WTC11 (cell line): ENCODE results near the gene RTBDN. TPM values are rescaled to one million over a fixed set of nuclear protein-coding genes. Genes with fewer than 3 reads are reported as not detected.
A peak's percentile ranks its signal among the peaks of the same experiment; 100 is the strongest.

Source experiments
- ATAC-seq: fragments of 200-7000 bp; cut with Tn5 transposase; 2 replicates; pipeline ENCODE4 v1.10.0; 2021; ENCODE audit warnings: mild to moderate bottlenecking, moderate library complexity
- CTCF ChIA-PET: fragments of 300-600 bp; sonication (Branson Sonifier 250); formaldehyde crosslinking; loops from one replicate; lab custom pipeline; 2021; ENCODE audit warnings: antibody characterized with exemption; lab: Charles Lee
- POLR2A ChIA-PET: fragments of 350-600 bp; sonication (Branson Sonifier 250); formaldehyde crosslinking; loops from one replicate; lab custom pipeline; 2021; ENCODE audit warnings: antibody characterized with exemption; lab: Charles Lee
- DNase-seq: peaks from one replicate; pipeline ENCODE4 v3.0.0; 2021; ENCODE audit warnings: low spot score
- H3K27ac Mint-ChIP-seq: 2 replicates; pipeline ENCODE4 v1.8.0; 2021; ENCODE audit warnings: mixed read lengths
- H3K27me3 Mint-ChIP-seq: 2 replicates; pipeline ENCODE4 v1.8.0; 2021; ENCODE audit warnings: low read depth, mild to moderate bottlenecking, moderate library complexity, mixed read lengths
- H3K36me3 Mint-ChIP-seq: 2 replicates; pipeline ENCODE4 v1.8.0; 2021; ENCODE audit warnings: mixed read lengths
- H3K4me1 Mint-ChIP-seq: 2 replicates; pipeline ENCODE4 v1.8.0; 2022; ENCODE audit warnings: mixed read lengths
- H3K4me3 Mint-ChIP-seq: 2 replicates; pipeline ENCODE4 v1.8.0; 2021; ENCODE audit warnings: mild to moderate bottlenecking, moderate library complexity, mixed read lengths
- H3K9me3 Mint-ChIP-seq: 2 replicates; pipeline ENCODE4 v1.8.0; 2021; ENCODE audit warnings: mixed read lengths
- ATF2 ChIP-seq: sonication (generic); formaldehyde crosslinking; IDR thresholded peaks from 2 replicates; pipeline ENCODE4 v1.8.1; 2022; ENCODE audit warnings: low read depth, missing genetic modification reagents, borderline replicate concordance
- CBFB ChIP-seq: sonication (generic); formaldehyde crosslinking; IDR thresholded peaks from 2 replicates; pipeline ENCODE4 v1.8.1; 2022; ENCODE audit warnings: mild to moderate bottlenecking, low read depth, missing genetic modification reagents
- ELF4 ChIP-seq: sonication (generic); formaldehyde crosslinking; IDR thresholded peaks from 2 replicates; pipeline ENCODE4 v1.8.1; 2022; ENCODE audit warnings: low read depth, mild to moderate bottlenecking, moderate library complexity, missing genetic modification reagents
- FOXK1 ChIP-seq: sonication (generic); formaldehyde crosslinking; IDR thresholded peaks from 2 replicates; pipeline ENCODE4 v1.8.0; 2022; ENCODE audit warnings: mild to moderate bottlenecking, moderate library complexity, missing genetic modification reagents
- JUN ChIP-seq: sonication (generic); formaldehyde crosslinking; IDR thresholded peaks from 2 replicates; pipeline ENCODE4 v1.8.0; 2023; ENCODE audit warnings: mild to moderate bottlenecking, missing genetic modification reagents
- MLX ChIP-seq: sonication (generic); formaldehyde crosslinking; IDR thresholded peaks from 2 replicates; pipeline ENCODE4 v1.8.1; 2023; ENCODE audit warnings: mild to moderate bottlenecking, missing genetic modification reagents, moderate library complexity
- NFYB ChIP-seq: sonication (generic); formaldehyde crosslinking; conservative IDR thresholded peaks from 2 replicates; pipeline ENCODE4 v1.8.0; 2022; ENCODE audit warnings: low read depth, missing genetic modification reagents
- NR3C1 ChIP-seq: sonication (generic); formaldehyde crosslinking; conservative IDR thresholded peaks from 2 replicates; pipeline ENCODE4 v1.8.1; 2023; ENCODE audit warnings: low read depth, mild to moderate bottlenecking, missing genetic modification reagents
- OVOL2 ChIP-seq: fragments of 250-450 bp; sonication (Bioruptor Pico); IDR thresholded peaks from 2 replicates; pipeline ENCODE4 v1.9.0; 2021; ENCODE audit warnings: mild to moderate bottlenecking, borderline replicate concordance
- PRDM15 ChIP-seq: sonication (generic); formaldehyde crosslinking; IDR thresholded peaks from 2 replicates; pipeline ENCODE4 v1.8.0; 2022; ENCODE audit warnings: missing genetic modification reagents
- TCF7 ChIP-seq: sonication (generic); formaldehyde crosslinking; IDR thresholded peaks from 2 replicates; pipeline ENCODE4 v1.8.0; 2022; ENCODE audit warnings: mild to moderate bottlenecking, low read depth, missing genetic modification reagents, moderate library complexity
- USF1 ChIP-seq: sonication (generic); formaldehyde crosslinking; IDR thresholded peaks from 2 replicates; pipeline ENCODE4 v1.8.0; 2022; ENCODE audit warnings: mild to moderate bottlenecking, missing genetic modification reagents
- ZNF512 ChIP-seq: sonication (generic); formaldehyde crosslinking; IDR thresholded peaks from 2 replicates; pipeline ENCODE4 v1.8.1; 2022; ENCODE audit warnings: missing genetic modification reagents, borderline replicate concordance
- total RNA-seq: library from RNA; stranded (reverse); gene quantifications from 3 replicates; pipeline ENCODE4 v1.2.3, GENCODE V29; 2021

RTBDN gene
- total RNA-seq, 1 experiment from 2014 or later, result 2.4 TPM

- Mint-ChIP-seq H3K36me3 (peaks cover 46% of the 10 kb centered on the region), H3K27ac (no peak overlapping the region), H3K4me3 (no peak overlapping the region), H3K4me1 (peaks cover 5% of the 10 kb centered on the region), H3K27me3 (peaks cover 30% of the 10 kb centered on the region), H3K9me3 (peaks cover 8% of the 10 kb centered on the region)
- ChIA-PET POLR2A (interaction anchor here (0.9 to 3.1 kb wide), 2 partner anchors 10 to 14 kb away, joined by 3 to 18 read pairs; partner anchors contain the start of gene DNASE2), CTCF (interaction anchor here (0.6 to 2.5 kb wide), 6 partner anchors 14 to 113 kb away, joined by 3 to 42 read pairs (median 6); no protein-coding TSS in a partner anchor)
- DNase-seq, result no peak
- TF ChIP-seq NR3C1 (CRISPR knock-in tag) (no peak), ZNF512 (CRISPR knock-in tag) (no peak), USF1 (CRISPR knock-in tag) (no peak), OVOL2 (CRISPR knock-in tag) (no peak), ELF4 (CRISPR knock-in tag) (no peak)
- ATAC-seq, result no peak
Observed at GRCh38 chr19:12871681-12872080, 37.3 kb upstream of the RTBDN start.

- ATAC-seq, result peak; percentile 12
- peak overlapping the region; percentile 76; the same call in 1 of the 2 replicates for H3K4me3 Mint-ChIP-seq
Observed at GRCh38 chr19:12868540-12869112, 34.2 kb upstream of the RTBDN start.

GRCh38 chr19:12867120-12868099 lies 33.0 kb upstream of the RTBDN start:
- peaks cover 8% of the 10 kb centered on the region for H3K9me3 Mint-ChIP-seq
- H3K27ac Mint-ChIP-seq, result peak overlapping the region; percentile 87
- peaks cover 28% of the 10 kb centered on the region for H3K4me1 Mint-ChIP-seq
- ChIA-PET CTCF (interaction anchor here (1.0 to 1.5 kb wide), 3 partner anchors 18 to 21 kb away, joined by 3 to 4 read pairs (median 4); no protein-coding TSS in a partner anchor), POLR2A (interaction anchor here (1.0 kb wide), 1 partner anchor 20 kb away, joined by 4 read pairs; no protein-coding TSS in a partner anchor)
- DNase-seq (peak; percentile 91), ATAC-seq (peak; percentile 81)
- H3K27me3 Mint-ChIP-seq, result peaks cover 12% of the 10 kb centered on the region; the same call in 1 of the 2 replicates
- H3K36me3 Mint-ChIP-seq, result peaks cover 25% of the 10 kb centered on the region
- H3K4me3 Mint-ChIP-seq, result peak overlapping the region; percentile 76
- no peak for TF ChIP-seq CBFB (CRISPR knock-in tag)
- no peak for TF ChIP-seq ATF2 (CRISPR knock-in tag)
- TF ChIP-seq FOXK1 (CRISPR knock-in tag), result no peak
- no peak for TF ChIP-seq TCF7
- TF ChIP-seq JUN (CRISPR knock-in tag), result no peak
- TF ChIP-seq PRDM15 (CRISPR knock-in tag), result peak; percentile 77
- no peak for TF ChIP-seq NFYB (CRISPR knock-in tag)

More at GRCh38 chr19:12868540-12869112, 34.2 kb upstream of the RTBDN start:
- DNase-seq, result peak; percentile 71
- ChIA-PET CTCF (interaction anchor here (0.9 kb wide), 1 partner anchor 22 kb away, joined by 3 read pairs; no protein-coding TSS in a partner anchor), POLR2A (no interaction called here)
- Mint-ChIP-seq H3K9me3 (peaks cover 8% of the 10 kb centered on the region), H3K27ac (no peak overlapping the region), H3K4me1 (peaks cover 28% of the 10 kb centered on the region), H3K27me3 (peaks cover 18% of the 10 kb centered on the region), H3K36me3 (peaks cover 38% of the 10 kb centered on the region)
- TF ChIP-seq MLX (CRISPR knock-in tag), result no peak
- peak; percentile 83 for TF ChIP-seq NFYB (CRISPR knock-in tag)
